GM23338 (cell line): Measurements from ENCODE around the gene SLC35E2B. TPM values are rescaled to one million over a fixed set of nuclear protein-coding genes. Genes with fewer than 3 reads are reported as not detected.
"Not testable (repeated sequence)": the region's sequence is repeated elsewhere in the genome, so short reads cannot be mapped to it uniquely, and the experiment has no call there.

ENCODE experiments used
- ATAC-seq: fragments of 200-7000 bp; cut with Tn5 transposase; 3 replicates; pipeline ENCODE4 v1.9.1; 2020
- DNase-seq: peaks from one replicate; pipeline ENCODE4 v3.0.0-alpha.2; 2015; ENCODE audit warnings: low spot score
- H2AFZ ChIP-seq: fragments of 200-600 bp; sonication (generic); 2 replicates; pipeline ENCODE4 v1.8.0; 2016; ENCODE audit warnings: antibody characterized with exemption, mild to moderate bottlenecking, moderate library complexity
- H3F3A ChIP-seq: fragments of 200-600 bp; sonication (generic); replicated peaks from 2 replicates; pipeline ENCODE4 v1.8.0; 2017; ENCODE audit warnings: antibody characterized with exemption, mixed run types, low read depth
- H3K27ac ChIP-seq: fragments of 200-600 bp; sonication (generic); 2 replicates; pipeline ENCODE4 v1.6.1; 2016; ENCODE audit warnings: low read depth
- H3K27me3 ChIP-seq: fragments of 200-600 bp; sonication (generic); 2 replicates; pipeline ENCODE4 v1.8.0; 2016; ENCODE audit warnings: mild to moderate bottlenecking, mixed run types, moderate library complexity; ENCODE audit not compliant: insufficient read depth
- H3K36me3 ChIP-seq: fragments of 200-600 bp; sonication (generic); 2 replicates; pipeline ENCODE4 v1.8.0; 2016; ENCODE audit warnings: mild to moderate bottlenecking; ENCODE audit not compliant: insufficient read depth
- H3K4me1 ChIP-seq: fragments of 200-600 bp; sonication (generic); 2 replicates; pipeline ENCODE4 v1.8.0; 2016; ENCODE audit warnings: mild to moderate bottlenecking, moderate library complexity; ENCODE audit not compliant: insufficient read depth
- H3K4me2 ChIP-seq: fragments of 200-600 bp; sonication (generic); 2 replicates; pipeline ENCODE4 v1.7.1; 2017; ENCODE audit warnings: mixed run types
- H3K4me3 ChIP-seq: fragments of 200-600 bp; sonication (generic); 2 replicates; pipeline ENCODE4 v1.6.1; 2016; ENCODE audit warnings: mixed run types
- H3K79me2 ChIP-seq: fragments of 200-600 bp; sonication (generic); replicated peaks from 2 replicates; pipeline ENCODE4 v1.8.0; 2017; ENCODE audit warnings: mild to moderate bottlenecking; ENCODE audit not compliant: insufficient read depth
- H3K9me2 ChIP-seq: fragments of 200-600 bp; sonication (generic); 2 replicates; pipeline ENCODE4 v1.8.0; 2017; ENCODE audit not compliant: insufficient read depth
- H4K20me1 ChIP-seq: fragments of 200-600 bp; sonication (generic); replicated peaks from 2 replicates; pipeline ENCODE4 v1.8.0; 2017; ENCODE audit warnings: mild to moderate bottlenecking; ENCODE audit not compliant: insufficient read depth
- H3K27ac Mint-ChIP-seq: 2 replicates; pipeline ENCODE4 v1.8.0; 2020; ENCODE audit warnings: inconsistent platforms, mild to moderate bottlenecking, moderate library complexity, mixed read lengths
- H3K27me3 Mint-ChIP-seq: 3 replicates; pipeline ENCODE4 v1.8.0; 2022; ENCODE audit warnings: low read depth, mild to moderate bottlenecking, moderate library complexity, mixed read lengths, inconsistent platforms; ENCODE audit not compliant: insufficient read depth, poor library complexity
- H3K36me3 Mint-ChIP-seq: 3 replicates; pipeline ENCODE4 v1.8.0; 2021; ENCODE audit warnings: low read depth, mild to moderate bottlenecking, inconsistent platforms, moderate library complexity, mixed read lengths
- H3K4me1 Mint-ChIP-seq: 3 replicates; pipeline ENCODE4 v1.8.0; 2020; ENCODE audit warnings: mild to moderate bottlenecking, inconsistent platforms, mixed read lengths
- H3K4me3 Mint-ChIP-seq: 3 replicates; pipeline ENCODE4 v1.8.0; 2021; ENCODE audit warnings: moderate library complexity, mild to moderate bottlenecking, inconsistent platforms, mixed read lengths
- H3K9me3 Mint-ChIP-seq: 3 replicates; pipeline ENCODE4 v1.8.0; 2020; ENCODE audit warnings: moderate library complexity, mild to moderate bottlenecking, inconsistent platforms, mixed read lengths
- CREB1 ChIP-seq: fragments of 250-450 bp; sonication (Bioruptor Pico); IDR thresholded peaks from 2 replicates; pipeline ENCODE4 v1.5.0; 2020; ENCODE audit warnings: low read depth, mild to moderate bottlenecking, moderate library complexity
- JUNB ChIP-seq: IDR thresholded peaks from one replicate; pipeline ENCODE4 v1.6.1; 2016; ENCODE audit warnings: antibody characterized with exemption; ENCODE audit not compliant: unreplicated experiment
- ZNF114 ChIP-seq: fragments of 250-450 bp; sonication (Bioruptor Pico); IDR thresholded peaks from 2 replicates; pipeline ENCODE4 v1.5.0; 2020; ENCODE audit warnings: mild to moderate bottlenecking, moderate library complexity
- polyA plus RNA-seq: library from polyadenylated mRNA; unstranded; fragments of >200 nt; fragmentation: Nextera tagmentation; extraction: Ambion mirVana; gene quantifications from 2 replicates; pipeline ENCODE4 v1.2.1, GENCODE V29; 2016
- total RNA-seq: library from RNA; depleted of rRNA; stranded (reverse); fragments of >200 nt; shearing (Covaris generic); gene quantifications from 2 replicates; pipeline ENCODE4 v1.2.3, GENCODE V29; 2014
- TF ChIP-seq, protein P1 (sequence below): IDR thresholded peaks from one replicate; pipeline ENCODE4 v1.6.1; 2018; ENCODE audit warnings: antibody characterized with exemption; ENCODE audit not compliant: unreplicated experiment
- TF ChIP-seq, protein P2 (sequence below): fragments of 250-450 bp; sonication (Bioruptor Pico); IDR thresholded peaks from 2 replicates; pipeline ENCODE4 v1.5.0; 2020; ENCODE audit warnings: mild to moderate bottlenecking, moderate library complexity

The SLC35E2B gene
- total and polyA plus RNA-seq, 2 experiments from 2014 or later = 16.8 to 63.0 TPM

DNA sequence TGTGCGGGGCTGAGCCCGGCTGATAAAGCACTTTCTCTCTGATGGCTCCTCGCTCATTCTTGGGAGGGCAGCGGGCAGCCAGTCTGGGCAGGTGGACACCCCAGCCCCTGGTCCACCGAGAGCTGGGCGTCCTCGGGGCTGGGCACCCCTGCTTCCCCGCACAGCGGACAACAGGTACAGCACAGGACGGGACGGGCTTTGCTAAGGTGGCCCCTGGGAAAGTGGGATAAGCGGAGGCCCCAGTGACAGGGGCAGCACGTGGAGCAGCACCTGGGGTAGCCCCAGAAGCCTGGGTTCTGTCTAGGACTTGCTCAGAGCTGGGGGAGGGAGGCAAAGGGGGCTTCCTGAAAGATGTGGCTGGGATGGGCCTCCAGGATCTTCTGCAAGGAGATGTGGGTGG lies 58.0 kb downstream of the SLC35E2B start:
- ATAC-seq = not testable (repeated sequence)

DNA sequence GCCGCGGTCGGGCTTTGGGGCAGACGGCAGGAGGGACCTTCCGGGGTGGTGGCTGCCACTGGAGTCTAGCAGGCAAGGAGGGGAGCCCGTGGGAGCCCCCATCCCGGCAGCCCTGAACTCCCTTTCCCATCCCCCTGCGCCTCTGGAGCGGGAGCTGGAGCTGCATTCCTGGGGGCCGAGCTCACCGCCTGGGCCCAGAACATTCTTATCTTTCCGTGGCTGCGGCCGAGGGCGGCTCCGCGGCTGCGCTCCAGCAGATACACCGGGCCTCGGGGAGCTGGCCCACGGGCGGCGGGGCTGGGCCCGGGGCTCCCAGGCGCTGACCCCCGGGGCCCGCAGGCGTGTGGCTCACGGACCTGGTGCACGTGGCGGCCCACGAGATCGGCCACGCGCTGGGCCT lies 59.2 kb downstream of the SLC35E2B start:
- not testable (repeated sequence) for H3K79me2 ChIP-seq, H3K36me3 Mint-ChIP-seq, H3K36me3 ChIP-seq, H3K27ac Mint-ChIP-seq, H4K20me1 ChIP-seq, DNase-seq, H3K9me3 Mint-ChIP-seq, H3K4me3 Mint-ChIP-seq, H3K4me1 Mint-ChIP-seq, H3K27ac ChIP-seq, H3K4me2 ChIP-seq, H3K4me1 ChIP-seq, H3K9me2 ChIP-seq, H3F3A ChIP-seq, H3K4me3 ChIP-seq, H2AFZ ChIP-seq
- H3K27me3 ChIP-seq = peaks cover 19% of the 10 kb centered on the region
- ATAC-seq = peak; percentile 2
- peaks cover 11% of the 10 kb centered on the region for H3K27me3 Mint-ChIP-seq

More for the DNA sequence above, 58.0 kb downstream of the SLC35E2B start:
- not testable (repeated sequence) for H3K36me3 Mint-ChIP-seq, H3K9me2 ChIP-seq, H3K4me2 ChIP-seq, H3K4me1 ChIP-seq, H3K36me3 ChIP-seq, H3K4me3 Mint-ChIP-seq, H3K4me1 Mint-ChIP-seq, H4K20me1 ChIP-seq, H3K79me2 ChIP-seq, H2AFZ ChIP-seq, H3K27ac Mint-ChIP-seq, H3K27ac ChIP-seq, H3F3A ChIP-seq, DNase-seq, H3K4me3 ChIP-seq, H3K9me3 Mint-ChIP-seq
- peaks cover 11% of the 10 kb centered on the region for H3K27me3 Mint-ChIP-seq
- peaks cover 19% of the 10 kb centered on the region for H3K27me3 ChIP-seq

DNA sequence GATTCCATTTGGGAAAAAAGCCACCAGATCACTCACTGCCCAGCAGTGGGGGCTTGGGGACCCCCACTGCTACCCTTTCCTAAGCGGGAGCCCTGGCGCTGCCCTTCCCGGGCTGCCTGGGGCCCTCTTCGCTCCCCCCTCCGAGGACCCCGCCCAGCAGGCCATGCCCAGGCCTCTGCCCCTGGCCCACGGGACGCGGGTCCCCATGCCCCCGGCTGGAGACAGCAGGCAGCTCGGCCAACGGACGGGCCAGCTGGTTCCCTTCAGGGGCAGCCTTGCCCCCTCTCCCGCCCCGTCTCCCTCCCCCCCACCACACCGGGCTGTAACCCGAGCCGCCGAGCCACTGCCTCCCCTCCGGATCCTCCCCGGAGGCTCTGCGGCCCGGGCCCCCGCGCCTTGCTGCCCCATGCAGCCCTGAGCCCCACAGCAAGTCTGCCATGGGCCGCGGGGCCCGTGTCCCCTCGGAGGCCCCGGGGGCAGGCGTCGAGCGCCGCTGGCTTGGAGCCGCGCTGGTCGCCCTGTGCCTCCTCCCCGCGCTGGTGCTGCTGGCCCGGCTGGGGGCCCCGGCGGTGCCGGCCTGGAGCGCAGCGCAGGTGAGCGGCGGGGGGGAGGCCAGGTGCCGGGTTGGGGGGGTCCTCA lies 60.7 kb downstream of the SLC35E2B start, which contains the start of gene MMP23B:
Gene MMP23B (plus strand): TSS at position 392 of the 639 bp plus-strand sequence. CDS start 46 bp downstream, at position 438.
- peaks cover 11% of the 10 kb centered on the region for H3K27me3 Mint-ChIP-seq
- H3K4me3 Mint-ChIP-seq = peak within 1 kb of the TSS; percentile 66
- Histone ChIP-seq H3K36me3 (no peaks in the 10 kb centered on the region), H3K79me2 (no peaks in the 10 kb centered on the region), H3K4me3 (peak within 1 kb of the TSS; percentile 54), H3K27ac (no peak within 1 kb of the TSS), H3K4me2 (peak within 1 kb of the TSS; percentile 86), H3F3A (0 out of 2 replicates have a peak, but pooled peaks cover 2% of the 10 kb centered on the region), H4K20me1 (no peaks in the 10 kb centered on the region), H3K27me3 (peaks cover 19% of the 10 kb centered on the region), H3K9me2 (no peaks in the 10 kb centered on the region), H2AFZ (peak within 1 kb of the TSS; percentile 7; the same call in 1 of the 2 replicates), H3K4me1 (no peaks in the 10 kb centered on the region)
- no peaks in the 10 kb centered on the region for H3K4me1 Mint-ChIP-seq
- DNase-seq (peak; percentile 62), ATAC-seq (peak; percentile 2)
- peaks cover 4% of the 10 kb centered on the region; the same call in 1 of the 3 replicates for H3K36me3 Mint-ChIP-seq
- H3K9me3 Mint-ChIP-seq = no peaks in the 10 kb centered on the region; the same call in 2 of the 3 replicates
- no peak within 1 kb of the TSS for H3K27ac Mint-ChIP-seq
- TF ChIP-seq, protein P1, sequence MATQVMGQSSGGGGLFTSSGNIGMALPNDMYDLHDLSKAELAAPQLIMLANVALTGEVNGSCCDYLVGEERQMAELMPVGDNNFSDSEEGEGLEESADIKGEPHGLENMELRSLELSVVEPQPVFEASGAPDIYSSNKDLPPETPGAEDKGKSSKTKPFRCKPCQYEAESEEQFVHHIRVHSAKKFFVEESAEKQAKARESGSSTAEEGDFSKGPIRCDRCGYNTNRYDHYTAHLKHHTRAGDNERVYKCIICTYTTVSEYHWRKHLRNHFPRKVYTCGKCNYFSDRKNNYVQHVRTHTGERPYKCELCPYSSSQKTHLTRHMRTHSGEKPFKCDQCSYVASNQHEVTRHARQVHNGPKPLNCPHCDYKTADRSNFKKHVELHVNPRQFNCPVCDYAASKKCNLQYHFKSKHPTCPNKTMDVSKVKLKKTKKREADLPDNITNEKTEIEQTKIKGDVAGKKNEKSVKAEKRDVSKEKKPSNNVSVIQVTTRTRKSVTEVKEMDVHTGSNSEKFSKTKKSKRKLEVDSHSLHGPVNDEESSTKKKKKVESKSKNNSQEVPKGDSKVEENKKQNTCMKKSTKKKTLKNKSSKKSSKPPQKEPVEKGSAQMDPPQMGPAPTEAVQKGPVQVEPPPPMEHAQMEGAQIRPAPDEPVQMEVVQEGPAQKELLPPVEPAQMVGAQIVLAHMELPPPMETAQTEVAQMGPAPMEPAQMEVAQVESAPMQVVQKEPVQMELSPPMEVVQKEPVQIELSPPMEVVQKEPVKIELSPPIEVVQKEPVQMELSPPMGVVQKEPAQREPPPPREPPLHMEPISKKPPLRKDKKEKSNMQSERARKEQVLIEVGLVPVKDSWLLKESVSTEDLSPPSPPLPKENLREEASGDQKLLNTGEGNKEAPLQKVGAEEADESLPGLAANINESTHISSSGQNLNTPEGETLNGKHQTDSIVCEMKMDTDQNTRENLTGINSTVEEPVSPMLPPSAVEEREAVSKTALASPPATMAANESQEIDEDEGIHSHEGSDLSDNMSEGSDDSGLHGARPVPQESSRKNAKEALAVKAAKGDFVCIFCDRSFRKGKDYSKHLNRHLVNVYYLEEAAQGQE = no peak
- TF ChIP-seq ZNF114 (CRISPR knock-in tag) = no peak
- no peak for TF ChIP-seq JUNB
- TF ChIP-seq, protein P2, sequence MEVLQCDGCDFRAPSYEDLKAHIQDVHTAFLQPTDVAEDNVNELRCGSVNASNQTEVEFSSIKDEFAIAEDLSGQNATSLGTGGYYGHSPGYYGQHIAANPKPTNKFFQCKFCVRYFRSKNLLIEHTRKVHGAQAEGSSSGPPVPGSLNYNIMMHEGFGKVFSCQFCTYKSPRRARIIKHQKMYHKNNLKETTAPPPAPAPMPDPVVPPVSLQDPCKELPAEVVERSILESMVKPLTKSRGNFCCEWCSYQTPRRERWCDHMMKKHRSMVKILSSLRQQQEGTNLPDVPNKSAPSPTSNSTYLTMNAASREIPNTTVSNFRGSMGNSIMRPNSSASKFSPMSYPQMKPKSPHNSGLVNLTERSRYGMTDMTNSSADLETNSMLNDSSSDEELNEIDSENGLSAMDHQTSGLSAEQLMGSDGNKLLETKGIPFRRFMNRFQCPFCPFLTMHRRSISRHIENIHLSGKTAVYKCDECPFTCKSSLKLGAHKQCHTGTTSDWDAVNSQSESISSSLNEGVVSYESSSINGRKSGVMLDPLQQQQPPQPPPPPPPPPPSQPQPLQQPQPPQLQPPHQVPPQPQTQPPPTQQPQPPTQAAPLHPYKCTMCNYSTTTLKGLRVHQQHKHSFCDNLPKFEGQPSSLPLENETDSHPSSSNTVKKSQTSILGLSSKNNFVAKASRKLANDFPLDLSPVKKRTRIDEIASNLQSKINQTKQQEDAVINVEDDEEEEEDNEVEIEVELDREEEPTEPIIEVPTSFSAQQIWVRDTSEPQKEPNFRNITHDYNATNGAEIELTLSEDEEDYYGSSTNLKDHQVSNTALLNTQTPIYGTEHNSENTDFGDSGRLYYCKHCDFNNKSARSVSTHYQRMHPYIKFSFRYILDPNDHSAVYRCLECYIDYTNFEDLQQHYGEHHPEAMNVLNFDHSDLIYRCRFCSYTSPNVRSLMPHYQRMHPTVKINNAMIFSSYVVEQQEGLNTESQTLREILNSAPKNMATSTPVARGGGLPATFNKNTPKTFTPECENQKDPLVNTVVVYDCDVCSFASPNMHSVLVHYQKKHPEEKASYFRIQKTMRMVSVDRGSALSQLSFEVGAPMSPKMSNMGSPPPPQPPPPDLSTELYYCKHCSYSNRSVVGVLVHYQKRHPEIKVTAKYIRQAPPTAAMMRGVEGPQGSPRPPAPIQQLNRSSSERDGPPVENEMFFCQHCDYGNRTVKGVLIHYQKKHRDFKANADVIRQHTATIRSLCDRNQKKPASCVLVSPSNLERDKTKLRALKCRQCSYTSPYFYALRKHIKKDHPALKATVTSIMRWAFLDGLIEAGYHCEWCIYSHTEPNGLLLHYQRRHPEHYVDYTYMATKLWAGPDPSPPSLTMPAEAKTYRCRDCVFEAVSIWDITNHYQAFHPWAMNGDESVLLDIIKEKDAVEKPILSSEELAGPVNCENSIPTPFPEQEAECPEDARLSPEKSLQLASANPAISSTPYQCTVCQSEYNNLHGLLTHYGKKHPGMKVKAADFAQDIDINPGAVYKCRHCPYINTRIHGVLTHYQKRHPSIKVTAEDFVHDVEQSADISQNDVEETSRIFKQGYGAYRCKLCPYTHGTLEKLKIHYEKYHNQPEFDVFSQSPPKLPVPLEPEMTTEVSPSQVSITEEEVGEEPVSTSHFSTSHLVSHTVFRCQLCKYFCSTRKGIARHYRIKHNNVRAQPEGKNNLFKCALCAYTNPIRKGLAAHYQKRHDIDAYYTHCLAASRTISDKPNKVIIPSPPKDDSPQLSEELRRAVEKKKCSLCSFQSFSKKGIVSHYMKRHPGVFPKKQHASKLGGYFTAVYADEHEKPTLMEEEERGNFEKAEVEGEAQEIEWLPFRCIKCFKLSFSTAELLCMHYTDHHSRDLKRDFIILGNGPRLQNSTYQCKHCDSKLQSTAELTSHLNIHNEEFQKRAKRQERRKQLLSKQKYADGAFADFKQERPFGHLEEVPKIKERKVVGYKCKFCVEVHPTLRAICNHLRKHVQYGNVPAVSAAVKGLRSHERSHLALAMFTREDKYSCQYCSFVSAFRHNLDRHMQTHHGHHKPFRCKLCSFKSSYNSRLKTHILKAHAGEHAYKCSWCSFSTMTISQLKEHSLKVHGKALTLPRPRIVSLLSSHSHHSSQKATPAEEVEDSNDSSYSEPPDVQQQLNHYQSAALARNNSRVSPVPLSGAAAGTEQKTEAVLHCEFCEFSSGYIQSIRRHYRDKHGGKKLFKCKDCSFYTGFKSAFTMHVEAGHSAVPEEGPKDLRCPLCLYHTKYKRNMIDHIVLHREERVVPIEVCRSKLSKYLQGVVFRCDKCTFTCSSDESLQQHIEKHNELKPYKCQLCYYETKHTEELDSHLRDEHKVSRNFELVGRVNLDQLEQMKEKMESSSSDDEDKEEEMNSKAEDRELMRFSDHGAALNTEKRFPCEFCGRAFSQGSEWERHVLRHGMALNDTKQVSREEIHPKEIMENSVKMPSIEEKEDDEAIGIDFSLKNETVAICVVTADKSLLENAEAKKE (CRISPR knock-in tag) = no peak
- no peak for TF ChIP-seq CREB1 (CRISPR knock-in tag)
